Trophoblast cell (in vitro differentiated cells and primary cell): ENCODE measurements around the gene POP5.
"Not testable (repeated sequence)": the region's sequence is repeated elsewhere in the genome, so short reads cannot be mapped to it uniquely, and the experiment has no call there.

ENCODE experiments used
- DNase-seq, 2 donors: peaks; one replicate each; pipeline ENCODE4 v3.0.0-alpha.2; 2016
- H2AFZ ChIP-seq: 2 replicates; pipeline ENCODE4 v1.6.1; 2013; ENCODE audit warnings: low read length, moderate library complexity, mild to moderate bottlenecking; ENCODE audit not compliant: insufficient read depth, poor library complexity
- H2AK5ac ChIP-seq: 2 replicates; pipeline ENCODE4 v1.6.1; 2013; ENCODE audit warnings: mild to moderate bottlenecking, low read length
- H2BK120ac ChIP-seq: 2 replicates; pipeline ENCODE4 v1.6.1; 2013; ENCODE audit warnings: low read length, mild to moderate bottlenecking, moderate library complexity; ENCODE audit not compliant: insufficient read depth, poor library complexity
- H2BK12ac ChIP-seq: 2 replicates; pipeline ENCODE4 v1.6.1; 2013; ENCODE audit warnings: mild to moderate bottlenecking, low read length, moderate library complexity
- H2BK5ac ChIP-seq: 2 replicates; pipeline ENCODE4 v1.6.1; 2013; ENCODE audit warnings: low read length, low read depth, moderate library complexity, mild to moderate bottlenecking; ENCODE audit not compliant: poor library complexity
- H3K14ac ChIP-seq: 2 replicates; pipeline ENCODE4 v1.6.1; 2013; ENCODE audit warnings: mild to moderate bottlenecking, low read length
- H3K18ac ChIP-seq: 2 replicates; pipeline ENCODE4 v1.6.1; 2013; ENCODE audit warnings: mild to moderate bottlenecking, low read length
- H3K23ac ChIP-seq: 2 replicates; pipeline ENCODE4 v1.6.1; 2013; ENCODE audit warnings: low read length
- H3K27ac ChIP-seq: 2 replicates; pipeline ENCODE4 v1.5.1; 2013; ENCODE audit warnings: low read depth, mild to moderate bottlenecking, inconsistent platforms, low read length, moderate library complexity
- H3K27me3 ChIP-seq: 2 replicates; pipeline ENCODE4 v1.6.1; 2013; ENCODE audit warnings: inconsistent platforms, mild to moderate bottlenecking, low read length, moderate library complexity; ENCODE audit not compliant: insufficient read depth
- H3K36me3 ChIP-seq, 2 experiments: 1 replicate in 1 of 2; 2 replicates in 1 of 2; pipeline ENCODE4 v1.6.1; 2013; ENCODE audit warnings: low read length in 2 of 2, mild to moderate bottlenecking in 2 of 2, moderate library complexity in 1 of 2; ENCODE audit not compliant: insufficient read depth in 2 of 2, control insufficient read depth in 1 of 2
- H3K4ac ChIP-seq: 2 replicates; pipeline ENCODE4 v1.6.1; 2013; ENCODE audit warnings: low read depth, mild to moderate bottlenecking, low read length, moderate library complexity
- H3K4me1 ChIP-seq, 2 experiments: 1 replicate in 1 of 2; 2 replicates in 1 of 2; pipeline ENCODE4 v1.6.1; 2013; ENCODE audit warnings: low read length in 2 of 2, mild to moderate bottlenecking in 2 of 2, moderate library complexity in 1 of 2; ENCODE audit not compliant: insufficient read depth in 2 of 2, control insufficient read depth in 1 of 2
- H3K4me2 ChIP-seq: 2 replicates; pipeline ENCODE4 v1.6.1; 2013; ENCODE audit warnings: inconsistent platforms, mild to moderate bottlenecking, low read length, moderate library complexity
- H3K4me3 ChIP-seq: 2 replicates; pipeline ENCODE4 v1.5.1; 2013; ENCODE audit warnings: mild to moderate bottlenecking, low read depth, low read length, inconsistent platforms
- H3K79me1 ChIP-seq: one replicate; pipeline ENCODE4 v1.6.1; 2013; ENCODE audit warnings: low read length
- H3K79me2 ChIP-seq: 2 replicates; pipeline ENCODE4 v1.6.1; 2013; ENCODE audit warnings: low read length, mild to moderate bottlenecking; ENCODE audit not compliant: control insufficient read depth, insufficient read depth, poor library complexity
- H3K9ac ChIP-seq: 2 replicates; pipeline ENCODE4 v1.6.1; 2013; ENCODE audit warnings: mild to moderate bottlenecking, low read length
- H3K9me3 ChIP-seq: 2 replicates; pipeline ENCODE4 v1.6.1; 2013; ENCODE audit warnings: low read depth, mild to moderate bottlenecking, control low read depth, inconsistent platforms, low read length; ENCODE audit not compliant: insufficient read depth
- H4K12ac ChIP-seq: 2 replicates; pipeline ENCODE4 v1.6.1; 2013; ENCODE audit warnings: low read depth, mild to moderate bottlenecking, low read length, moderate library complexity
- H4K8ac ChIP-seq: 2 replicates; pipeline ENCODE4 v1.6.1; 2013; ENCODE audit warnings: low read depth, mild to moderate bottlenecking, low read length, moderate library complexity
- H4K91ac ChIP-seq: one replicate; pipeline ENCODE4 v1.6.1; 2013; ENCODE audit warnings: low read depth, mild to moderate bottlenecking, low read length, moderate library complexity
- WGBS: extraction: QIAGEN DNeasy Blood & Tissue Kit; methylation state at CpG from one replicate; pipeline ENCODE4 v1.1.7; 2013; ENCODE audit warnings: missing lambda C conversion rate; ENCODE audit not compliant: insufficient read length, insufficient coverage; ENCODE audit errors: extremely low coverage; 5-methylcytosine and 5-hydroxymethylcytosine counted together

The POP5 gene

GRCh38 chr12:120530418-120530761 is 50.8 kb downstream of the POP5 start:
- H3K9ac ChIP-seq, H2AFZ ChIP-seq, H3K18ac ChIP-seq, H4K8ac ChIP-seq, H2BK120ac ChIP-seq, H2BK5ac ChIP-seq, H3K9me3 ChIP-seq, H2BK12ac ChIP-seq, H3K4me2 ChIP-seq, H3K14ac ChIP-seq, H3K4ac ChIP-seq, H4K12ac ChIP-seq, H3K27ac ChIP-seq, H3K4me3 ChIP-seq, H3K27me3 ChIP-seq, H3K4me1 ChIP-seq, H3K36me3 ChIP-seq, H3K23ac ChIP-seq, DNase-seq, H4K91ac ChIP-seq, H2AK5ac ChIP-seq: not testable (repeated sequence)
- peaks cover 16% of the 10 kb centered on the region for H3K79me1 ChIP-seq
- H3K79me2 ChIP-seq = peaks cover 13% of the 10 kb centered on the region

DNA sequence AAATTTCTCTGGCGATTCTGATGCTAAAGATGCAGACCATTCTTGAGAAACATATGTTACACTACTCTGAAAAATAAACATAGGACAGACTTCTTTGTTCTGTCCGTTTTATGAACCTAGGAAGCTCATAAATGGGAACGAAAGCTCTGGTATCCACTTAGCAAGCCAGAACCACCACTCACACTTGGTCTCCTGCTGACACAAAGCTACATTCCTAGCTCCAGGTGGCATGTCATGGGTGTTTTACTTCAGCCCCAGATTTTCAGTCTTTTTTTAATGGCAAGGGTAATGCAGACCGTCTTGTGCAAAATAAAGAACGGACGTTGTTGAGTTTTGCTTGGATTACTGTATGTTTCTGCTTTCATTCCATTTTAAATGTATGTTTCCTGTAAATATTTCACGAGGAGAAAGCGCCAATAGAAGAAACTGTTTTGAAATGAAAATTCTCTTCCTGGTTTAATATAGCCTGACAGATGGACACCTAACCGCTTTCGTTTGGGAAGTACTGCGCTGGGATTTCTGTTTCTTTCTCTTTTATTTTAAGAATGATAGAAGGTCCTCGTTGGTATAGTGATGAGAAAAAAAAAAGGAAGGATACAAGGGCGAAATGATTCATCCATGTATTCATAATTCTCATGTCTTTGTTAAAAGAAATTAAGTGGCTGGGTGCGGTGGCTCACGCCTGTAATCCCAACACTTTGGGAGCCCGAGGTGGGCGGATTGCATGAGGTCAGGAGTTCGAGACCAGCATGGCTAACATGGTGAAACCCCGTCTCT is 51.4 kb downstream of the POP5 start:
- H3K27me3 ChIP-seq = no peaks in the 10 kb centered on the region
- peak overlapping the region; percentile 87 for H3K4me2 ChIP-seq
- H3K79me2 ChIP-seq = peaks cover 9% of the 10 kb centered on the region
- H2AFZ ChIP-seq = no peak overlapping the region
- no peak overlapping the region for H4K12ac ChIP-seq
- H4K91ac ChIP-seq = no peak overlapping the region
- H3K4me1 ChIP-seq = no peaks in the 10 kb centered on the region
- H3K4ac ChIP-seq = no peak overlapping the region
- H3K9ac ChIP-seq = no peak overlapping the region
- WGBS = no CpG with 5 or more reads among the region's 19 CpGs
- no peak overlapping the region for H4K8ac ChIP-seq
- no peak overlapping the region for H3K23ac ChIP-seq
- peak; percentile 68 to 80 for DNase-seq
- no peak overlapping the region for H2AK5ac ChIP-seq
- no peak overlapping the region for H2BK120ac ChIP-seq
- no peaks in the 10 kb centered on the region for H3K36me3 ChIP-seq
- no peak overlapping the region for H2BK5ac ChIP-seq
- no peak overlapping the region for H3K14ac ChIP-seq
- H3K27ac ChIP-seq = peak overlapping the region; percentile 8
- peaks cover 15% of the 10 kb centered on the region for H3K79me1 ChIP-seq
- no peak overlapping the region for H3K4me3 ChIP-seq
- H3K18ac ChIP-seq = no peak overlapping the region
- no peaks in the 10 kb centered on the region for H3K9me3 ChIP-seq
- H2BK12ac ChIP-seq = no peak overlapping the region

GRCh38 chr12:120528861-120529525 is 52.2 kb downstream of the POP5 start, which contains the start of gene COQ5:
TSS of gene COQ5 (minus strand) at chr12:120529158. CDS start at chr12:120529141, 17 bp downstream.
- Histone ChIP-seq H3K27me3 (no peaks in the 10 kb centered on the region), H3K9ac (peak within 1 kb of the TSS; percentile 75), H2BK12ac (no peak within 1 kb of the TSS), H4K8ac (peak within 1 kb of the TSS; percentile 95), H3K23ac (no peak within 1 kb of the TSS), H3K36me3 (no peaks in the 10 kb centered on the region), H2AFZ (peak within 1 kb of the TSS; percentile 67), H3K4ac (peak within 1 kb of the TSS; percentile 41), H3K79me2 (peaks cover 2% of the 10 kb centered on the region), H3K9me3 (no peaks in the 10 kb centered on the region), H3K4me2 (peak within 1 kb of the TSS; percentile 87), H3K4me3 (peak within 1 kb of the TSS; percentile 81), H3K14ac (peak within 1 kb of the TSS; percentile 92), H2AK5ac (no peak within 1 kb of the TSS), H3K4me1 (no peaks in the 10 kb centered on the region), H4K12ac (peak within 1 kb of the TSS; percentile 89), H3K79me1 (peaks cover 8% of the 10 kb centered on the region), H3K27ac (peak within 1 kb of the TSS; percentile 72), H2BK120ac (peak within 1 kb of the TSS; percentile 75), H2BK5ac (peak within 1 kb of the TSS; percentile 84), H3K18ac (peak within 1 kb of the TSS; percentile 56), H4K91ac (peak within 1 kb of the TSS; percentile 71)
- WGBS = no CpG with 5 or more reads among the region's 38 CpGs
- DNase-seq = peak; percentile 77 to 89
